Measurements from ENCODE around the gene PARP15. TPM values are rescaled to one million over a fixed set of nuclear protein-coding genes. Genes with fewer than 3 reads are reported as not detected.

PARP15 gene
- total RNA-seq, 2 donors from 2014 or later: 0.74 to 1.1 TPM

DNA sequence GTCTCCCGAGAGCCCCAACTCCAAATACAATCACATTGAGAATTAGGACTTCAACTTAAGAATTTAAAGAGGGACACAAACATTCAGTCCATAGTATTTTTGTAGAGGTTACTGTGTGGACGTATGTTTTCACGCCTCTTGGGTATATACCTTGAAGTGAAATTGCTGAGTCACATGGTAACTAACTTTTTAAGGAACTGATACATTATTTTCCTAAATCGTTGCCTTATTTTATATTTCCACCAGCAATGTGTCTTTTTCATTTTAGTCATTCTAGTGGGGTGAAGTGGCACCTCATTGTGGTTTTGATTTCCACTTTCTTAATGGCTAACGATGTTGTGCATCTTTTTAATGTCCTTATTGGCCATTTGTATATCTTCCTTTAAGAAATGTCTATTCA is 11.8 kb downstream of the PARP15 start:
- Histone ChIP-seq H3K27me3 (no peaks in the 10 kb centered on the region), H3K9ac (ENCODE audit: low read depth in 2 of 2, low read length in 2 of 2) (no peak overlapping the region), H3K4me3 (no peak overlapping the region), H3K4me1 (no peaks in the 10 kb centered on the region), H3K9me3 (no peaks in the 10 kb centered on the region), H3K27ac (no peak overlapping the region), H3K36me3 (no peaks in the 10 kb centered on the region)
- intact Hi-C loops (cut with DNase I): no loop called here
- DNase-seq: no peak
- TF ChIP-seq, protein P1, sequence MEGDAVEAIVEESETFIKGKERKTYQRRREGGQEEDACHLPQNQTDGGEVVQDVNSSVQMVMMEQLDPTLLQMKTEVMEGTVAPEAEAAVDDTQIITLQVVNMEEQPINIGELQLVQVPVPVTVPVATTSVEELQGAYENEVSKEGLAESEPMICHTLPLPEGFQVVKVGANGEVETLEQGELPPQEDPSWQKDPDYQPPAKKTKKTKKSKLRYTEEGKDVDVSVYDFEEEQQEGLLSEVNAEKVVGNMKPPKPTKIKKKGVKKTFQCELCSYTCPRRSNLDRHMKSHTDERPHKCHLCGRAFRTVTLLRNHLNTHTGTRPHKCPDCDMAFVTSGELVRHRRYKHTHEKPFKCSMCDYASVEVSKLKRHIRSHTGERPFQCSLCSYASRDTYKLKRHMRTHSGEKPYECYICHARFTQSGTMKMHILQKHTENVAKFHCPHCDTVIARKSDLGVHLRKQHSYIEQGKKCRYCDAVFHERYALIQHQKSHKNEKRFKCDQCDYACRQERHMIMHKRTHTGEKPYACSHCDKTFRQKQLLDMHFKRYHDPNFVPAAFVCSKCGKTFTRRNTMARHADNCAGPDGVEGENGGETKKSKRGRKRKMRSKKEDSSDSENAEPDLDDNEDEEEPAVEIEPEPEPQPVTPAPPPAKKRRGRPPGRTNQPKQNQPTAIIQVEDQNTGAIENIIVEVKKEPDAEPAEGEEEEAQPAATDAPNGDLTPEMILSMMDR (IDR thresholded peaks at IDR 0.05): no peak

DNA sequence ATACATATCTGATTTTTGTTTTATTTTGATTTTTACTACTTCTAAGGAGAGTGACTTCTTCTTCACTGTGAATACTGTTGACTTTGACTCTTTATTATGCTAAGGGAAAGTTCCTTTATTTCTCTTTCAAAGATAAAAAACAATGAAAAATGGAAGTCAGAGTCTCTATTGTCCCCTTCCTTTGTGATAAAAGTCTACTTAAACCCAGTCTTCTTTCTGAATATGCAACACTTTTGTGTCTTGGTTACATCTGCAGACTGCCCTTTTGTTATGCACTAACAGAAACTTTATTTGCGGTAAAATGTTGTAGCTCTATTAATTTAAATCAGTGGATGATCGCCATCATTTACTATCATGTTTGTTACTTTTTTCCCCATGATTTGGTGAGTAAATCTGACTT is 13.2 kb downstream of the PARP15 start:
- intact Hi-C loops (cut with DNase I): no loop called here
- no peak for DNase-seq
- TF ChIP-seq, protein P1 (IDR thresholded peaks at IDR 0.05): no peak
- Histone ChIP-seq H3K9ac (ENCODE audit: low read depth in 2 of 2, low read length in 2 of 2) (no peak overlapping the region), H3K36me3 (no peaks in the 10 kb centered on the region), H3K9me3 (no peaks in the 10 kb centered on the region), H3K27ac (no peak overlapping the region), H3K27me3 (no peaks in the 10 kb centered on the region), H3K4me1 (no peaks in the 10 kb centered on the region), H3K4me3 (no peak overlapping the region)

DNA sequence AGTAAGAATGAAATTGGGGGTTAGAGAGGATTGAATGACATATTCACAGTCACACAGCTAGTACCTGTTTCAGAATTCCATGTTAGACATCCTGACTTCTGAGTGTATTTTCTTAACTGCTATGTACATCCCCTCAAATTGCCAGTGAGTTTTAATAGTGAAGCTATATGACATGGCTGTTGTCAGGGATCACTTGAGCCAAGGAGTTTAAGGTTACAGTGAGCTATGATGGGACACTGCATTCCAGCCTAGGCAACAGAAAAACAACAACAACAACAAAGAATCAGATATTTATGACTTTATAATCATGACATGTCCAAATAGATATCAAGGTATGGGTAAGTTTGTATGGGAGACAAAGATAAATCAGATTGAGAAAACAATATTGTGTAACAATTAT is 16.6 kb downstream of the PARP15 start:
- intact Hi-C loops (cut with DNase I): no loop called here
- TF ChIP-seq, protein P1 (IDR thresholded peaks at IDR 0.05): no peak
- Histone ChIP-seq H3K9ac (ENCODE audit: low read depth in 2 of 2, low read length in 2 of 2) (no peak overlapping the region), H3K9me3 (no peaks in the 10 kb centered on the region), H3K27ac (no peak overlapping the region), H3K27me3 (no peaks in the 10 kb centered on the region), H3K36me3 (no peaks in the 10 kb centered on the region), H3K4me1 (no peaks in the 10 kb centered on the region), H3K4me3 (no peak overlapping the region)
- no peak for DNase-seq

DNA sequence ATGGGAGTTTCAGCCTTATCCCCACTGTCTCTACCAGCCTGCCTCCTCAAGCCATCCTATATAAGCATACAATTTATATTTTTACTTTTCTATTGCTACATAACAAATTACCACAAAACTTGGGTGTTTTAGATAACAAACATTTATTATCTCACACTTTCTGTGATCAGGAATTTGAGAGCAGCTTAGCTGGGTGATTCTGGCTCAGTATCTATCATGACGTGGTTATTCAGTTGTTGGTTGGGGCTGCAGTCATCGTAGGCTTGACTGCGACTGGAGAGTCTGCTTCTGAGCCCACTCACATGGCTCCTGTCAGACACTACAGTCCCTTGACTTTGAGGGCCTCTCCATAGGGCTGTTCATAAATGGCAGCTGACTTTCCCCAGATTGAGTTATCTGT is 20.7 kb downstream of the PARP15 start:
- no peak overlapping the region for H3K9ac ChIP-seq (ENCODE audit: low read depth in 2 of 2, low read length in 2 of 2)
- intact Hi-C loops (cut with DNase I): no loop called here
- no peak overlapping the region for H3K4me3 ChIP-seq
- no peaks in the 10 kb centered on the region for H3K9me3 ChIP-seq
- H3K36me3 ChIP-seq: no peaks in the 10 kb centered on the region
- TF ChIP-seq, protein P1 (IDR thresholded peaks at IDR 0.05): no peak
- no peak for DNase-seq
- H3K27ac ChIP-seq: no peak overlapping the region
- H3K27me3 ChIP-seq: no peaks in the 10 kb centered on the region
- H3K4me1 ChIP-seq: no peaks in the 10 kb centered on the region

DNA sequence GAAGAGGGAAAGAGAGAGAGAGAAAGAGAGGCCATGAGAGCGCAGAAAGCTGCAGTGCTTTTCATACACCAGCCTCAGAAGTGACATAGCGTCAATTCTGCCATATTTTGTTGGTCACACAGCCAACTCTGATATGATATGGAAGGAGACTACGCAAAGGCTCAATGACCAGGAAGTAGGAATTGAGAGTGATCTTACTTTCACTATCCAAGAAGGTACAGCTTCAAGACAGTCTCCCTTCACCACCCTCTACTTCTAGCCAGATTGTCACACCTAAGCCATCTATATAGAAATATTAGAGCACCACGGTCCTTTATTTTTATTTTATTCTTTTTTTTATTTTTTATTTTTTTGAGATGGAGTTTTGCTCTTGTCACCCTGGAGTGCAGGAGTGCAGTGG is 21.1 kb downstream of the PARP15 start:
- no peak overlapping the region for H3K4me3 ChIP-seq
- no peaks in the 10 kb centered on the region for H3K27me3 ChIP-seq
- intact Hi-C loops (cut with DNase I): no loop called here
- H3K4me1 ChIP-seq: no peaks in the 10 kb centered on the region
- no peaks in the 10 kb centered on the region for H3K36me3 ChIP-seq
- no peak overlapping the region for H3K9ac ChIP-seq (ENCODE audit: low read depth in 2 of 2, low read length in 2 of 2)
- TF ChIP-seq, protein P1 (IDR thresholded peaks at IDR 0.05): no peak
- H3K9me3 ChIP-seq: no peaks in the 10 kb centered on the region
- H3K27ac ChIP-seq: no peak overlapping the region
- no peak for DNase-seq
